GM23338 (cell line): ENCODE data around the gene PHF13. TPM values are rescaled to one million over a fixed set of nuclear protein-coding genes. Genes with fewer than 3 reads are reported as not detected.

Source experiments
- ATAC-seq: fragments of 200-7000 bp; cut with Tn5 transposase; 3 replicates; pipeline ENCODE4 v1.9.1; 2020
- DNase-seq: peaks from one replicate; pipeline ENCODE4 v3.0.0-alpha.2; 2015; ENCODE audit warnings: low spot score
- H2AFZ ChIP-seq: fragments of 200-600 bp; sonication (generic); 2 replicates; pipeline ENCODE4 v1.8.0; 2016; ENCODE audit warnings: antibody characterized with exemption, mild to moderate bottlenecking, moderate library complexity
- H3F3A ChIP-seq: fragments of 200-600 bp; sonication (generic); replicated peaks from 2 replicates; pipeline ENCODE4 v1.8.0; 2017; ENCODE audit warnings: antibody characterized with exemption, mixed run types, low read depth
- H3K27ac ChIP-seq: fragments of 200-600 bp; sonication (generic); 2 replicates; pipeline ENCODE4 v1.6.1; 2016; ENCODE audit warnings: low read depth
- H3K27me3 ChIP-seq: fragments of 200-600 bp; sonication (generic); 2 replicates; pipeline ENCODE4 v1.8.0; 2016; ENCODE audit warnings: mild to moderate bottlenecking, mixed run types, moderate library complexity; ENCODE audit not compliant: insufficient read depth
- H3K36me3 ChIP-seq: fragments of 200-600 bp; sonication (generic); 2 replicates; pipeline ENCODE4 v1.8.0; 2016; ENCODE audit warnings: mild to moderate bottlenecking; ENCODE audit not compliant: insufficient read depth
- H3K4me1 ChIP-seq: fragments of 200-600 bp; sonication (generic); 2 replicates; pipeline ENCODE4 v1.8.0; 2016; ENCODE audit warnings: mild to moderate bottlenecking, moderate library complexity; ENCODE audit not compliant: insufficient read depth
- H3K4me2 ChIP-seq: fragments of 200-600 bp; sonication (generic); 2 replicates; pipeline ENCODE4 v1.7.1; 2017; ENCODE audit warnings: mixed run types
- H3K4me3 ChIP-seq: fragments of 200-600 bp; sonication (generic); 2 replicates; pipeline ENCODE4 v1.6.1; 2016; ENCODE audit warnings: mixed run types
- H3K79me2 ChIP-seq: fragments of 200-600 bp; sonication (generic); replicated peaks from 2 replicates; pipeline ENCODE4 v1.8.0; 2017; ENCODE audit warnings: mild to moderate bottlenecking; ENCODE audit not compliant: insufficient read depth
- H3K9me2 ChIP-seq: fragments of 200-600 bp; sonication (generic); 2 replicates; pipeline ENCODE4 v1.8.0; 2017; ENCODE audit not compliant: insufficient read depth
- H4K20me1 ChIP-seq: fragments of 200-600 bp; sonication (generic); replicated peaks from 2 replicates; pipeline ENCODE4 v1.8.0; 2017; ENCODE audit warnings: mild to moderate bottlenecking; ENCODE audit not compliant: insufficient read depth
- H3K27ac Mint-ChIP-seq: 2 replicates; pipeline ENCODE4 v1.8.0; 2020; ENCODE audit warnings: inconsistent platforms, mild to moderate bottlenecking, moderate library complexity, mixed read lengths
- H3K27me3 Mint-ChIP-seq: 3 replicates; pipeline ENCODE4 v1.8.0; 2022; ENCODE audit warnings: low read depth, mild to moderate bottlenecking, moderate library complexity, mixed read lengths, inconsistent platforms; ENCODE audit not compliant: insufficient read depth, poor library complexity
- H3K36me3 Mint-ChIP-seq: 3 replicates; pipeline ENCODE4 v1.8.0; 2021; ENCODE audit warnings: low read depth, mild to moderate bottlenecking, inconsistent platforms, moderate library complexity, mixed read lengths
- H3K4me1 Mint-ChIP-seq: 3 replicates; pipeline ENCODE4 v1.8.0; 2020; ENCODE audit warnings: mild to moderate bottlenecking, inconsistent platforms, mixed read lengths
- H3K4me3 Mint-ChIP-seq: 3 replicates; pipeline ENCODE4 v1.8.0; 2021; ENCODE audit warnings: moderate library complexity, mild to moderate bottlenecking, inconsistent platforms, mixed read lengths
- H3K9me3 Mint-ChIP-seq: 3 replicates; pipeline ENCODE4 v1.8.0; 2020; ENCODE audit warnings: moderate library complexity, mild to moderate bottlenecking, inconsistent platforms, mixed read lengths
- CREB1 ChIP-seq: fragments of 250-450 bp; sonication (Bioruptor Pico); IDR thresholded peaks from 2 replicates; pipeline ENCODE4 v1.5.0; 2020; ENCODE audit warnings: low read depth, mild to moderate bottlenecking, moderate library complexity
- EZH2phosphoT487 ChIP-seq: fragments of 200-600 bp; sonication (generic); IDR thresholded peaks from one replicate; pipeline ENCODE4 v1.8.1; 2018; ENCODE audit warnings: antibody characterized with exemption; ENCODE audit not compliant: unreplicated experiment
- JUNB ChIP-seq: IDR thresholded peaks from one replicate; pipeline ENCODE4 v1.6.1; 2016; ENCODE audit warnings: antibody characterized with exemption; ENCODE audit not compliant: unreplicated experiment
- NANOG ChIP-seq: IDR thresholded peaks from 2 replicates; pipeline ENCODE4 v1.6.1; 2016; ENCODE audit warnings: antibody characterized with exemption, borderline replicate concordance
- POLR2AphosphoS5 ChIP-seq: IDR thresholded peaks from 2 replicates; pipeline ENCODE4 v1.6.1; 2016; ENCODE audit warnings: antibody characterized with exemption, low read depth
- STAT1 ChIP-seq: IDR thresholded peaks from one replicate; pipeline ENCODE4 v1.6.1; 2016; ENCODE audit warnings: antibody characterized with exemption; ENCODE audit not compliant: unreplicated experiment
- ZNF114 ChIP-seq: fragments of 250-450 bp; sonication (Bioruptor Pico); IDR thresholded peaks from 2 replicates; pipeline ENCODE4 v1.5.0; 2020; ENCODE audit warnings: mild to moderate bottlenecking, moderate library complexity
- ZNF331 ChIP-seq: fragments of 250-450 bp; sonication (Bioruptor Pico); IDR thresholded peaks from 2 replicates; pipeline ENCODE4 v1.5.0; 2020; ENCODE audit warnings: low read depth, mild to moderate bottlenecking, moderate library complexity
- polyA plus RNA-seq: library from polyadenylated mRNA; unstranded; fragments of >200 nt; fragmentation: Nextera tagmentation; extraction: Ambion mirVana; gene quantifications from 2 replicates; pipeline ENCODE4 v1.2.1, GENCODE V29; 2016
- total RNA-seq: library from RNA; depleted of rRNA; stranded (reverse); fragments of >200 nt; shearing (Covaris generic); gene quantifications from 2 replicates; pipeline ENCODE4 v1.2.3, GENCODE V29; 2014
- TF ChIP-seq, protein P1 (sequence below), 2 experiments: fragments of 200-600 bp in 1 of 2; sonication (generic) in 1 of 2; conservative IDR thresholded peaks; 2 replicates each; pipeline versions ENCODE4 v1.5.1 to v1.6.1; 2016 to 2017; ENCODE audit warnings: antibody characterized with exemption in 2 of 2, low read depth in 2 of 2, mild to moderate bottlenecking in 2 of 2, moderate library complexity in 1 of 2
- TF ChIP-seq, protein P2 (sequence below): IDR thresholded peaks from one replicate; pipeline ENCODE4 v1.6.1; 2018; ENCODE audit warnings: antibody characterized with exemption; ENCODE audit not compliant: unreplicated experiment

Gene PHF13
- total and polyA plus RNA-seq, 2 experiments from 2014 or later, result 12.1 to 33.2 TPM

DNA sequence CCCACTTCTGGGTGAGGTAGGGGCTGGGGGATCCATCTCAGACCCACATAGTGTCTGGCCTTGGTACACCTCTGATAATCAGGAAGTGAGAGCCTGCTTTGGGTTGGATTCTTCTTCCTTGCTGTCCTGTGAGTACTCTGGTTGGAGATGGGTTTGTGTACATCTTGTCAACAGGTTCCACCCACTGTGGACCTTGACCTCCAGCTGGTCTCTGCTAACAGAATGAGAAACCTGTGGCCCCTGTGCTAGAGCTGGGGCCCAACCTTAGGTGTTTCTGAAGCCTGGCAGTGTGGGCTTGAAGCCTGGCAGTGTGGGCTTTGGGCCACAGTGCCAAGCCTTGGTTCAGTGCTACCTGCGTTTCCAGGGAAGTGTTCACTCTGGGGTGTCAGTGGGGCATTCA, 31.2 kb upstream of the PHF13 start:
- Histone ChIP-seq H2AFZ (no peak overlapping the region), H3K27me3 (no peaks in the 10 kb centered on the region), H3K27ac (no peak overlapping the region), H3K9me2 (no peaks in the 10 kb centered on the region), H3K79me2 (peaks cover 16% of the 10 kb centered on the region), H3F3A (no peaks in the 10 kb centered on the region; the same call in 1 of the 2 replicates), H3K4me1 (peaks cover 13% of the 10 kb centered on the region; the same call in 1 of the 2 replicates), H4K20me1 (peaks cover 5% of the 10 kb centered on the region; the same call in 1 of the 2 replicates), H3K36me3 (no peaks in the 10 kb centered on the region), H3K4me3 (no peak overlapping the region), H3K4me2 (no peak overlapping the region)
- Mint-ChIP-seq H3K4me1 (peaks cover 20% of the 10 kb centered on the region), H3K9me3 (no peaks in the 10 kb centered on the region), H3K27me3 (peaks cover 10% of the 10 kb centered on the region), H3K27ac (no peak overlapping the region), H3K4me3 (peak overlapping the region; percentile 14; the same call in 2 of the 3 replicates), H3K36me3 (peaks cover 2% of the 10 kb centered on the region; the same call in 1 of the 3 replicates)
- TF ChIP-seq POLR2AphosphoS5 (no peak), CREB1 (CRISPR knock-in tag) (no peak), NANOG (no peak), STAT1 (no peak), JUNB (no peak), EZH2phosphoT487 (no peak), ZNF331 (CRISPR knock-in tag) (no peak), ZNF114 (CRISPR knock-in tag) (no peak)
- TF ChIP-seq, protein P1, sequence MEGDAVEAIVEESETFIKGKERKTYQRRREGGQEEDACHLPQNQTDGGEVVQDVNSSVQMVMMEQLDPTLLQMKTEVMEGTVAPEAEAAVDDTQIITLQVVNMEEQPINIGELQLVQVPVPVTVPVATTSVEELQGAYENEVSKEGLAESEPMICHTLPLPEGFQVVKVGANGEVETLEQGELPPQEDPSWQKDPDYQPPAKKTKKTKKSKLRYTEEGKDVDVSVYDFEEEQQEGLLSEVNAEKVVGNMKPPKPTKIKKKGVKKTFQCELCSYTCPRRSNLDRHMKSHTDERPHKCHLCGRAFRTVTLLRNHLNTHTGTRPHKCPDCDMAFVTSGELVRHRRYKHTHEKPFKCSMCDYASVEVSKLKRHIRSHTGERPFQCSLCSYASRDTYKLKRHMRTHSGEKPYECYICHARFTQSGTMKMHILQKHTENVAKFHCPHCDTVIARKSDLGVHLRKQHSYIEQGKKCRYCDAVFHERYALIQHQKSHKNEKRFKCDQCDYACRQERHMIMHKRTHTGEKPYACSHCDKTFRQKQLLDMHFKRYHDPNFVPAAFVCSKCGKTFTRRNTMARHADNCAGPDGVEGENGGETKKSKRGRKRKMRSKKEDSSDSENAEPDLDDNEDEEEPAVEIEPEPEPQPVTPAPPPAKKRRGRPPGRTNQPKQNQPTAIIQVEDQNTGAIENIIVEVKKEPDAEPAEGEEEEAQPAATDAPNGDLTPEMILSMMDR (conservative IDR thresholded peaks at IDR 0.05; ENCODE audit: low read depth in 2 of 2), result no peak
- TF ChIP-seq, protein P2, sequence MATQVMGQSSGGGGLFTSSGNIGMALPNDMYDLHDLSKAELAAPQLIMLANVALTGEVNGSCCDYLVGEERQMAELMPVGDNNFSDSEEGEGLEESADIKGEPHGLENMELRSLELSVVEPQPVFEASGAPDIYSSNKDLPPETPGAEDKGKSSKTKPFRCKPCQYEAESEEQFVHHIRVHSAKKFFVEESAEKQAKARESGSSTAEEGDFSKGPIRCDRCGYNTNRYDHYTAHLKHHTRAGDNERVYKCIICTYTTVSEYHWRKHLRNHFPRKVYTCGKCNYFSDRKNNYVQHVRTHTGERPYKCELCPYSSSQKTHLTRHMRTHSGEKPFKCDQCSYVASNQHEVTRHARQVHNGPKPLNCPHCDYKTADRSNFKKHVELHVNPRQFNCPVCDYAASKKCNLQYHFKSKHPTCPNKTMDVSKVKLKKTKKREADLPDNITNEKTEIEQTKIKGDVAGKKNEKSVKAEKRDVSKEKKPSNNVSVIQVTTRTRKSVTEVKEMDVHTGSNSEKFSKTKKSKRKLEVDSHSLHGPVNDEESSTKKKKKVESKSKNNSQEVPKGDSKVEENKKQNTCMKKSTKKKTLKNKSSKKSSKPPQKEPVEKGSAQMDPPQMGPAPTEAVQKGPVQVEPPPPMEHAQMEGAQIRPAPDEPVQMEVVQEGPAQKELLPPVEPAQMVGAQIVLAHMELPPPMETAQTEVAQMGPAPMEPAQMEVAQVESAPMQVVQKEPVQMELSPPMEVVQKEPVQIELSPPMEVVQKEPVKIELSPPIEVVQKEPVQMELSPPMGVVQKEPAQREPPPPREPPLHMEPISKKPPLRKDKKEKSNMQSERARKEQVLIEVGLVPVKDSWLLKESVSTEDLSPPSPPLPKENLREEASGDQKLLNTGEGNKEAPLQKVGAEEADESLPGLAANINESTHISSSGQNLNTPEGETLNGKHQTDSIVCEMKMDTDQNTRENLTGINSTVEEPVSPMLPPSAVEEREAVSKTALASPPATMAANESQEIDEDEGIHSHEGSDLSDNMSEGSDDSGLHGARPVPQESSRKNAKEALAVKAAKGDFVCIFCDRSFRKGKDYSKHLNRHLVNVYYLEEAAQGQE, result no peak
- DNase-seq, result no peak
- ATAC-seq, result no peak
